ENCODE data around the gene ATE1.
"Not testable (repeated sequence)": the region's sequence is repeated elsewhere in the genome, so short reads cannot be mapped to it uniquely, and the experiment has no call there.

The ATE1 gene

GRCh38 chr10:121766426-121766825 lies 161.4 kb downstream of the ATE1 start:
- TF ChIP-seq, protein P1, sequence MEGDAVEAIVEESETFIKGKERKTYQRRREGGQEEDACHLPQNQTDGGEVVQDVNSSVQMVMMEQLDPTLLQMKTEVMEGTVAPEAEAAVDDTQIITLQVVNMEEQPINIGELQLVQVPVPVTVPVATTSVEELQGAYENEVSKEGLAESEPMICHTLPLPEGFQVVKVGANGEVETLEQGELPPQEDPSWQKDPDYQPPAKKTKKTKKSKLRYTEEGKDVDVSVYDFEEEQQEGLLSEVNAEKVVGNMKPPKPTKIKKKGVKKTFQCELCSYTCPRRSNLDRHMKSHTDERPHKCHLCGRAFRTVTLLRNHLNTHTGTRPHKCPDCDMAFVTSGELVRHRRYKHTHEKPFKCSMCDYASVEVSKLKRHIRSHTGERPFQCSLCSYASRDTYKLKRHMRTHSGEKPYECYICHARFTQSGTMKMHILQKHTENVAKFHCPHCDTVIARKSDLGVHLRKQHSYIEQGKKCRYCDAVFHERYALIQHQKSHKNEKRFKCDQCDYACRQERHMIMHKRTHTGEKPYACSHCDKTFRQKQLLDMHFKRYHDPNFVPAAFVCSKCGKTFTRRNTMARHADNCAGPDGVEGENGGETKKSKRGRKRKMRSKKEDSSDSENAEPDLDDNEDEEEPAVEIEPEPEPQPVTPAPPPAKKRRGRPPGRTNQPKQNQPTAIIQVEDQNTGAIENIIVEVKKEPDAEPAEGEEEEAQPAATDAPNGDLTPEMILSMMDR (IDR thresholded peaks at IDR 0.05; ENCODE audit: low read depth, low read length) = no peak
- TF ChIP-seq MAX (IDR thresholded peaks at IDR 0.05; ENCODE audit: low read depth, low read length) (no peak), POLR2A (IDR thresholded peaks at IDR 0.05; ENCODE audit: extremely low read depth, insufficient read length) (no peak), MYC (IDR thresholded peaks at IDR 0.05; ENCODE audit: low read depth, low read length) (no peak)
- H3K4me3 ChIP-seq (ENCODE audit: low read depth, low read length) = no peak overlapping the region
- no peak for DNase-seq (ENCODE audit: low read depth)

DNA sequence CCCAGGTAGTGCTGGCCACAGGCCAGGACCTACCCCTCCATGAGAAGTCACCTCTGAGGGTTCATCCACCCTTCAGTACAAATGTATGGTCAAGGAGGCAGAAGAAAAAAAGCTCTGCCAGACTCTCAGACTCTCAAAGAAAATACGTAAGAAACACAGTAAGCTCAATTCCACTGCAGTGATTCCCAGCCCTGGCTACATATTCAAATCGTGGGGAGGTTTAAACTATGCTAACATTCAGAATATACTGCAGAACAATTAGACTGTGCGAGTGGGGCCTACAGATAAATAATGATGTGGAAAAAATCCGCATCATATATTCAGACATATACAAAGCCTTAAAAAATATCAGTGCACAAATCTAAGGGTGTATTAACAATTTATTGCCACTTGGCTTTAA lies 162.6 kb downstream of the ATE1 start:
- TF ChIP-seq, protein P1 (IDR thresholded peaks at IDR 0.05; ENCODE audit: low read depth, low read length) = no peak
- TF ChIP-seq MAX (IDR thresholded peaks at IDR 0.05; ENCODE audit: low read depth, low read length) (no peak), POLR2A (IDR thresholded peaks at IDR 0.05; ENCODE audit: extremely low read depth, insufficient read length) (no peak), MYC (IDR thresholded peaks at IDR 0.05; ENCODE audit: low read depth, low read length) (no peak)
- no peak overlapping the region for H3K4me3 ChIP-seq (ENCODE audit: low read depth, low read length)
- DNase-seq (ENCODE audit: low read depth) = no peak

- TF ChIP-seq, protein P1 (IDR thresholded peaks at IDR 0.05; ENCODE audit: low read depth, low read length) = no peak
- no peak for TF ChIP-seq POLR2A (IDR thresholded peaks at IDR 0.05; ENCODE audit: extremely low read depth, insufficient read length)
- TF ChIP-seq MAX (IDR thresholded peaks at IDR 0.05; ENCODE audit: low read depth, low read length) = no peak
- TF ChIP-seq MYC (IDR thresholded peaks at IDR 0.05; ENCODE audit: low read depth, low read length) = no peak
- DNase-seq (ENCODE audit: low read depth) = no peak
- no peak overlapping the region for H3K4me3 ChIP-seq (ENCODE audit: low read depth, low read length)
These were observed 163.4 kb downstream of the ATE1 start for GRCh38 chr10:121764233-121764942.

- not testable (repeated sequence) for H3K4me3 ChIP-seq (ENCODE audit: low read depth, low read length); DNase-seq (ENCODE audit: low read depth)
These were observed 170.6 kb downstream of the ATE1 start for GRCh38 chr10:121757241-121757640.

DNA sequence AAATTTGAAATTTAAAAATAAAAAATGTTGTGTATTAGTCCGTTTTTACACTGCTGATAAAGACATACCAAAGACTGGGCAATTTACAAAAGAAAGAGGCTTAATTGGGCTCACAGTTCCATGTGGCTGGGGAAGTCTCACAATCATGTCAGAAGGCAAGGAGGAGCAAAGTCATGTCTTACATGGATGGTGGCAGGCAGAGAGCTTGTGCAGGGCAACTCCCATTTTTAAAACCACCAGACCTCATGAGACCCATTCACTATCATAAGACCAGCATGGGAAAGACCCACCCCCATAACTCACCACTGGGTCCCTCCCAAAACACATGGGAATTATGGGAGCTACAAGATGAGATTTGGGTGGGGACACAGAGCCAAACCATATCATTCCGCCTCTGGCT lies 172.3 kb downstream of the ATE1 start:
- not testable (repeated sequence) for DNase-seq (ENCODE audit: low read depth); H3K4me3 ChIP-seq (ENCODE audit: low read depth, low read length)

DNA sequence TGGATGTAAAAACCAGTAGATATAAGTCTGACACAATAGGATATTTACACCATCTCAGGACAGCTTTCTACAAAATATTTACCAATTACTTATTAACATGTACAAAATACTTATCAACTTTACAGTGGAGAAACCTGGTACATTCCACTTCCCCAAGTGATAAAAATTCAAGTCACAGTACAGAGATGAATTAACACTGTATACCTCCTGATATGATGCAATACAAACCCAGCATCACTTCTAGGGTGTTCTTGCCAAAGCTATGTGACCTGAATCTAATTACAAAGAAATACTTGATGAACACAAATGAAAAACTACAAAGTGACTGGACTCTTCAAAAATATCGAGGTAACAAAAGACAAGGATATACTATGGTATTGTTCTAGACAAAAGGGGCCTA lies 173.2 kb downstream of the ATE1 start:
- TF ChIP-seq, protein P1 (IDR thresholded peaks at IDR 0.05; ENCODE audit: low read depth, low read length) = no peak
- TF ChIP-seq MAX (IDR thresholded peaks at IDR 0.05; ENCODE audit: low read depth, low read length) (no peak), MYC (IDR thresholded peaks at IDR 0.05; ENCODE audit: low read depth, low read length) (no peak), POLR2A (IDR thresholded peaks at IDR 0.05; ENCODE audit: extremely low read depth, insufficient read length) (no peak)
- no peak overlapping the region for H3K4me3 ChIP-seq (ENCODE audit: low read depth, low read length)
- DNase-seq (ENCODE audit: low read depth) = no peak
